Cardiac muscle cell (in vitro differentiated cells and primary cell): Measurements from ENCODE around the gene TCFL5. TPM values are rescaled to one million over a fixed set of nuclear protein-coding genes. Genes with fewer than 3 reads are reported as not detected.
A peak's percentile ranks its signal among the peaks of the same experiment; 100 is the strongest.

Source experiments
- DNase-seq, 2 donors: peaks; one replicate each; pipeline versions ENCODE4 v3.0.0 to v3.0.0-alpha.2; 2010 to 2017; ENCODE audit warnings: low read depth in 1 of 2, low spot score in 1 of 2
- H3K27ac ChIP-seq: fragments of 200-600 bp; sonication (generic); 2 replicates; pipeline ENCODE4 v1.5.1; 2016
- H3K27me3 ChIP-seq: fragments of 200-600 bp; sonication (generic); 2 replicates; pipeline ENCODE4 v1.6.0; 2016; ENCODE audit warnings: control low read depth
- H3K36me3 ChIP-seq: fragments of 200-600 bp; sonication (generic); 2 replicates; pipeline ENCODE4 v1.5.1; 2016; ENCODE audit warnings: control low read depth
- H3K4me1 ChIP-seq: fragments of 200-600 bp; sonication (generic); 2 replicates; pipeline ENCODE4 v1.8.1; 2017; ENCODE audit warnings: low read depth, mild to moderate bottlenecking, mixed run types
- H3K4me3 ChIP-seq: fragments of 200-600 bp; sonication (generic); 2 replicates; pipeline ENCODE4 v1.5.1; 2016; ENCODE audit warnings: mild to moderate bottlenecking
- H3K9me3 ChIP-seq: fragments of 200-600 bp; sonication (generic); 2 replicates; pipeline ENCODE4 v1.5.1; 2017; ENCODE audit warnings: low read depth, mild to moderate bottlenecking, control low read depth
- CTCF ChIP-seq: IDR thresholded peaks from 2 replicates; pipeline ENCODE4 v1.5.1; 2012; ENCODE audit warnings: low read depth, mild to moderate bottlenecking, low read length
- polyA plus RNA-seq: library from polyadenylated mRNA; unstranded; fragments of >200 nt; fragmentation: Nextera tagmentation; extraction: Ambion mirVana; gene quantifications from 2 replicates; pipeline ENCODE4 v1.2.1, GENCODE V29; 2016
- total RNA-seq: library from RNA; depleted of rRNA; stranded (reverse); fragments of >200 nt; gene quantifications from 2 replicates; pipeline ENCODE4 v1.2.3, GENCODE V29; 2016

The TCFL5 gene
- total and polyA plus RNA-seq, 2 experiments from 2014 or later: 6.6 to 8.1 TPM

GRCh38 chr20:62889871-62890270 is 28.2 kb upstream of the TCFL5 start:
- no peak overlapping the region for H3K4me3 ChIP-seq
- DNase-seq: no peak
- no peaks in the 10 kb centered on the region for H3K9me3 ChIP-seq
- TF ChIP-seq CTCF: no peak
- H3K36me3 ChIP-seq: peaks cover 64% of the 10 kb centered on the region
- H3K4me1 ChIP-seq: no peaks in the 10 kb centered on the region
- H3K27me3 ChIP-seq: no peaks in the 10 kb centered on the region
- H3K27ac ChIP-seq: no peak overlapping the region

GRCh38 chr20:62889411-62889810 is 27.8 kb upstream of the TCFL5 start:
- no peak for DNase-seq
- no peaks in the 10 kb centered on the region for H3K27me3 ChIP-seq
- H3K36me3 ChIP-seq: peaks cover 60% of the 10 kb centered on the region
- H3K9me3 ChIP-seq: no peaks in the 10 kb centered on the region
- H3K27ac ChIP-seq: no peak overlapping the region
- no peak for TF ChIP-seq CTCF
- no peak overlapping the region for H3K4me3 ChIP-seq
- no peaks in the 10 kb centered on the region for H3K4me1 ChIP-seq

- H3K27ac ChIP-seq: no peak overlapping the region
- no peak for DNase-seq
- H3K36me3 ChIP-seq: peaks cover 56% of the 10 kb centered on the region
- no peak for TF ChIP-seq CTCF
- H3K9me3 ChIP-seq: no peaks in the 10 kb centered on the region
- no peaks in the 10 kb centered on the region for H3K27me3 ChIP-seq
- no peaks in the 10 kb centered on the region for H3K4me1 ChIP-seq
- no peak overlapping the region for H3K4me3 ChIP-seq
Observed at GRCh38 chr20:62888910-62889309, 27.3 kb upstream of the TCFL5 start.

GRCh38 chr20:62888406-62888805 is 26.8 kb upstream of the TCFL5 start:
- Histone ChIP-seq H3K27me3 (no peaks in the 10 kb centered on the region), H3K4me1 (no peaks in the 10 kb centered on the region), H3K27ac (no peak overlapping the region), H3K9me3 (no peaks in the 10 kb centered on the region), H3K36me3 (peaks cover 51% of the 10 kb centered on the region), H3K4me3 (no peak overlapping the region)
- no peak for DNase-seq
- TF ChIP-seq CTCF: no peak

- Histone ChIP-seq H3K4me3 (no peak overlapping the region), H3K9me3 (no peaks in the 10 kb centered on the region), H3K4me1 (no peaks in the 10 kb centered on the region), H3K27me3 (no peaks in the 10 kb centered on the region), H3K27ac (peak overlapping the region; percentile 63), H3K36me3 (peaks cover 46% of the 10 kb centered on the region)
- TF ChIP-seq CTCF: no peak
- no peak for DNase-seq
Observed at GRCh38 chr20:62887860-62888239, 26.2 kb upstream of the TCFL5 start.
